T-helper 22 cell (primary cell): ENCODE data around the gene SOS1.
A peak's percentile ranks its signal among the peaks of the same experiment; 100 is the strongest.
"Not testable (repeated sequence)": the region's sequence is repeated elsewhere in the genome, so short reads cannot be mapped to it uniquely, and the experiment has no call there.

Experiments
- DNase-seq: peaks from one replicate; pipeline ENCODE4 v3.0.0-alpha.2; 2020; ENCODE audit warnings: low read depth

The SOS1 gene

DNA sequence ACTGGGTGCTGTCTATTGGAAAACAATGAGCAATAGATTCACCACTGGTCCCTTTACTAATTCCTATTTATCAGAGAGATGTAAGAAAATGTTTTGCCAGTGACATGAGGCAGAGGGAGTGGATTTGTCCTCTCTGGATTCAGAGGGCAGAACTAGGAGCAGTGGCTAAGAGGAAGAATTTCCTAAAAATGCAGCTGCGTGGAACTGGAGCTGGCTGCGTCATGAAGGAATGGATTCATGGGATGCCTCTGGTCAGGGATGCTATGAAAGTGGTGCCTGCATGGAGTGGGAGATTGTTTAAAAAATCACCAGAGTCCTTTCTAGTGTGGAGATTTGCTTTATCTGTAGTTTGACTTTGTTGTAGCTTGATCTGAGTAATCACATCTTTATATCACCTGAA lies 152.8 kb downstream of the SOS1 start:
- DNase-seq: no peak

- no peak for DNase-seq
These were observed 154.2 kb downstream of the SOS1 start for GRCh38 chr2:38966678-38967077.

DNA sequence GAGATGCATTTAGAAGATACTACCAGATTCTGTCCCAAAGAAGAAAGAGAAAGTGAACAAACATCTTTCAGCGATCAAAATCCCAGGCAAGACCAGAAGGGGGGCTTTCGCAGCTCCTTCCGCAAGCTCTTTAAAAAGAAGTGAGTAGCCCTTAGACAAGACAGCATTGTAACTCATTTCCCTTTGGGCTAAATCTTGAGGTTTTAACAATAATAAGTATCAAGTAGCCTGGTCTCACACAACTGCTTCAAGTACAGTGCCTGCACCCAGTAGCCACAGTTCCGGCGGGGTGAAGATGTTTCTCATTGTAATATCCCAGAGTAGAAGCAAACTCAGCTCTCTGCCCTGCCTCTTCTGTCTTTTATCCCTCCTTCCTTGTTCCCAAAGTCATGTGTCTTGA lies 154.8 kb downstream of the SOS1 start:
- DNase-seq: no peak

DNA sequence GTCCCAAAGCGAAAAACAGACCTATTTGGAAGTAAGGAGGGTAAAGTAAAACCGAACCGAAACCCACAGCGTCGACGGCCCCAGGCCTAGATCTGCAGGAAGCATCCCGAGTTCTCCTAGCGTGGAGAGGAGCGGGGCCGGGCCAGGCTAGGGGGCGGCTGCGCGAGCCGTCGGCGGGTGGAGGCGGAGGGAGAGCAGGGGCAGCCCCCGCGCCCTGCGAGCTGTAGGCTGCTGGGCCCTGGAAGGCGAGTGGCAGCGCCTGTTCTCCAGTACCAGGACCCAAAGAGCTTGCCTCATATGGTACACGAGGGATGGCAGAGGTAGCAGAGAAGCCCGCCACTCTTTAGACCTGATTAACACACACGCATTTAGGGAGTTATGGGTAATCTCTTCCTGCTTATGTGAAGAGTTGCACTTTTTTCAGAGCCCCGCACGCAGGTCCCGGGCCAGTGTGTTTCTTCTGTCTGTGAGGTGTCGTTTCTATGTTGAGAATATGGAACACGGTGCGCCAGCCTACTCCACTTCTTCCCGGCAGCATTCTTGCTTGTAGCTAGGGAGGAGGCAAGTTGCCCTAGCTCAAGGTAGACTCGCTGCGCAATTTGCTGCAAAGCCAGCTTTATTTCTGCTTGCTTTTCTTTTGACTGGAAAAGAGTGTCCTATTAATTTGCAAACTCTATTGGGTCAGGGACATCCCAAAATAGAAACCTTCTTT lies 160.1 kb downstream of the SOS1 start:
- no peak for DNase-seq

DNA sequence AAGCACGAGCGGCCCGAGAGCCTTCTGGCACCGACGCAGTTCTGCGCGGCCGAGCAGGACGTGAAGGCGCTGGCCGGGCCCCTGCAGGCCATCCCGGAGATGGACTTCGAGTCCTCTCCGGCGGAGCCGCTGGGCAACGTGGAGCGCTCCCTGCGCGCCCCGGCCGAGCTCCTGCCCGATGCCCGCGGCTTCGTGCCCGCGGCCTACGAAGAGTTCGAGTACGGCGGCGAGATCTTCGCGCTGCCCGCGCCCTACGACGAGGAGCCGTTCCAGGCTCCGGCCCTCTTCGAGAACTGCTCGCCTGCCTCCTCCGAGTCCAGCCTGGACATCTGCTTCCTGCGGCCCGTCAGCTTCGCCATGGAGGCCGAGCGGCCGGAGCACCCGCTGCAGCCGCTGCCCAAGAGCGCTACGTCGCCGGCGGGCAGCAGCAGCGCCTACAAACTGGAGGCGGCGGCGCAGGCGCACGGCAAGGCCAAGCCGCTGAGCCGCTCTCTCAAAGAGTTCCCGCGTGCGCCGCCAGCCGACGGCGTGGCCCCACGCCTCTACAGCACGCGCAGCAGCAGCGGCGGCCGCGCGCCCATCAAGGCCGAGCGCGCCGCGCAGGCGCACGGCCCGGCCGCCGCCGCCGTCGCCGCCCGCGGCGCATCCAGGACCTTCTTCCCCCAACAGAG lies 160.8 kb downstream of the SOS1 start:
- peak; percentile 29 for DNase-seq

GRCh38 chr2:38959466-38959865 lies 161.4 kb downstream of the SOS1 start:
- DNase-seq: no peak

DNA sequence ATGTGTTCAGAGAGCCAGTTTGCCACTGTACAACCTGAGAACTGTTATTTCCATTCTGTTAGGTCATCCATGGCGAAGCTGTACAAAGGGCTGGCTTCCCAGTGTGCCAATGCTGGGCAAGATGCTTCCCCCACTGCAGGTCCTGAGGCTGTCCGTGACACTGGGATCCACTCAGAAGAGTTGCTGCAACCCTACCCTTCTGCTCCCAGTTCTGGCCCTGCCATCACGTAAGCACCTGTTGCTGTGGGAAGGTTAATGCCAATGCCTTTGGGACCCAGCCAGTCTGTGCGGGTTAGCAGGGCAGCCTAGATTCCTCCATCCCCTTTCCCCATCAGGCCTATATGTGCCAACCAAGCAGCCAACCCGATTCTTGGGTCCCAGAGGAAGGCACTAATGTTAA lies 162.9 kb downstream of the SOS1 start:
- no peak for DNase-seq

GRCh38 chr2:38951766-38952165 lies 169.1 kb downstream of the SOS1 start:
- DNase-seq: no peak

- no peak for DNase-seq
These were observed 171.9 kb downstream of the SOS1 start for GRCh38 chr2:38948995-38949394.

DNA sequence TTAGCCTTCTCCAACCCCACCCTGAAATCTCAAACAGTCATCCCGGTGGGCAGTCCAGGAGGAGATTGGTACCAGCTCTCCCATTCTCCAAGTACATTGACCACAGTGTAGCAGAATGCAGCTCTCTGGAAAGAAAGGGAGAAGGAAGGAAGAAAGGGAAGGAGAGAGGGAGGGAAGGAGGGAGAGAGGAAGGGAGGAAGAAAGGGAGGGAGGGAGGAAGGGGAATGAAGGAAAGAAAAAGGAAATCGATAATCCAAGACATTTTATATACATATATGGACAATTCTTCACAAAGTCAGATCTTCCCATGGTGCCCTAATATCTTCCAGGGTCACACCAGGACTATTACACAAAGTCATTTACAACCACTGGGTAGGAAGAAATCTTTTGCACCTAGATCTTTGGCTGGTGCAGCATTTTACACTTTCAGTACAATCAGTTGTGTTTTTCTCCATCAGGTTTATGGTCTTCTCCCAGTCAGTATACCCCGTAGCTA lies 172.4 kb downstream of the SOS1 start:
- DNase-seq: no peak

GRCh38 chr2:38947241-38948239 lies 173.3 kb downstream of the SOS1 start:
- peak; percentile 15 for DNase-seq

DNA sequence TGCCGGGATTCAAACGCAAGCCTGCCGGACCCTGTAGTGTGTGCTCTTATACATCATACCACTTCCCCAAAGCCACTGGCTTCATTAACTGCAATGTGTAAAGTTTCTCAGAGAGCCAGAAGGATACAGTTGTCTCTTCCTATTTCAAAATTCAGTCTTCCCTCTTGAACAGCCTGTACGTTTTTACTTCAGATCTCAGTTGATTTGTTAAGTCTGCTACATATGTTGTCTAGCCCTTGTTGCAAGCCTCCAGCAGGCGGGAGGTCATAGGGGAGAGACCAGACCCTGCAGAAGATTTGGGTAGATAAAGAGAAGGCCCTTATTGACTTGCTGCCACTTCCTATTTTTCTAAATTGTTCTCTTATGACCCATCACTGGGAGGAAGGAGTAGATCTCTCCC lies 174.9 kb downstream of the SOS1 start:
- DNase-seq: no peak

DNA sequence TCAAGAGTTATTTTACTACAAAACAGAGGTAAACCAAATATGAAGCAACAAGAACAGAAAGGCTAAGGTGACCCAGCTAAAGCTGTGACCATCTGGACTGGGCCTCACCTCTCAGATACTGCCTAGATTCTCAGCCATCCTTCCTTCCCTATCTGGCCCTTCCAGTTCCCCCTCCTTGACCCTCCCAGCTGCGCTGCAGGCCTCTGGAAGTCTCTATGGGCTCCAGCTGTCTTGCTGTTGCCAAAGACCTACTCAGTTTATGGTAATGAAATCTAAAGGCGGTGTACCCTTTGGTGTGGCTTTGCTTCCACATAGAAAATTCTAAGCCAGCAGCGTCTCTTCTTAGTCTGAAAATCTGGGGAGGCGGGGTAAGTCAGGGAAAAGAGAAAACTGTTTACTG lies 175.5 kb downstream of the SOS1 start:
- DNase-seq: no peak

- no peak for DNase-seq
These were observed 177.1 kb downstream of the SOS1 start for GRCh38 chr2:38943784-38944183.

GRCh38 chr2:38940746-38941145 lies 180.1 kb downstream of the SOS1 start:
- DNase-seq: no peak

- no peak for DNase-seq
These were observed 183.3 kb downstream of the SOS1 start for GRCh38 chr2:38937548-38937947.

- DNase-seq: not testable (repeated sequence)
These were observed 184.3 kb downstream of the SOS1 start for GRCh38 chr2:38936516-38936915.

DNA sequence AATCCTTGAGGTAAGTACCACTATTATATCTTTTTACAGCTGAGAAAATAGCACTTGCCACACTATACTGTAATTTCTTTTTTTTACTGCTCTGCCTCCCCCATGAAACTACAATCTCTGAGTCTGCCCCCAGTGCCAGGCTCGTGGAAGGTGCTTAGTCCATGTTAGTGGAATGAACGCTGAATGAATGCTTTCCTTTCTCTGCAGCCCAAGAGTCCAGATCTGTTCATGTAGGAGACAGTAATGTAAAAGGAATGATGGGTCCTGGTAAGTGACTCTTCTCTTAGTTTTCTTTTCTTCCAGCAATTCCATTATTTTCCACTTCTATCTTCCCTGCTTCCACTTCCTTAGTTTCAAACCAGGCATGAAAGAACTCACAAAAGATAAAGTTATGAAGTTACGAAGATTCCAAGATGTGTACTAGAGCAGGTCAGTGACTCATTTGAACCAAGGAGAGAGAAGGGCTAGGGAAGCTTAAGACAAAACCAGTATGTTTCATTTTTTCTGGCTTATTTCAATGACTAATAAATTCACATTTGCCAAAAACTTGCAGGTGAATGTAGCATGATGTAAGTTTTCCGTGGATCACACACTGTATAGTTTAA lies 185.2 kb downstream of the SOS1 start:
- no peak for DNase-seq

DNA sequence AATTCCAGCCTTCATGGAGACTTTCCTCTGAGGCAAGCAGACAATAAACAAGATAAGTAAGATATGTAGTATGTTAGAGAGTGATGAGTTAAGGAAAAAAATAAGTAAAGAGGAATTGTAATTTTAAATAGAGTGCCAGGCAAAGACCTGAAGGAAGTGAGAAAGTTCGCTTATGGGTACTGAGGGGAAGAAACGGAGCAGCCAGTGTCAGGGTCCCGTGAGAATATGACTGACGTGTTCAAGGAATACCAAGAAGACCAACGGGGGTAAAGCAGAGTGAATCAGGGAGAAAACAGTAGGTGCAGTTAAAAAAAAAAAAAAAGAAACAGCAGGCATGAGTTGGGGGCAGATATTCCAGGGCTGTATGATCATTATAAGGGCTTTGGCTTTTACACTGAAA lies 186.1 kb downstream of the SOS1 start:
- no peak for DNase-seq

DNA sequence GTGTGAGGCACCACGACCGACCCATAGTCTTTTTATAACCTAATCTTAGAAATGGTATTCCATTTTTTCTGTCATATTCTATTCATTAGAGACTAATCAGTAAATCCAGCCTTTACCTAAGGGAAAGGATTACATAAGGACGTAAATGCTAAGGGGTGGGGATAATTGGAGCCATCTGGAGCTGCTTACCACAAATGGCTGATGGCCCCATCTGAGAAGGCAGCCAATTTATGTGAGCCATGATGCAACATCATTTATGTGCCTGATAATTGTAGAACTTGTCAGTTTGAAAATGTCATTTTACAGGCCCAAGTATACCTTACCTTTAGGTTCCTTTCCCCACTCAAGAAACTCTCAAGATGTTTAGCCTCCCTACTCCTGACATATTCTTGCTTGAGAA lies 187.2 kb downstream of the SOS1 start:
- DNase-seq: no peak

DNA sequence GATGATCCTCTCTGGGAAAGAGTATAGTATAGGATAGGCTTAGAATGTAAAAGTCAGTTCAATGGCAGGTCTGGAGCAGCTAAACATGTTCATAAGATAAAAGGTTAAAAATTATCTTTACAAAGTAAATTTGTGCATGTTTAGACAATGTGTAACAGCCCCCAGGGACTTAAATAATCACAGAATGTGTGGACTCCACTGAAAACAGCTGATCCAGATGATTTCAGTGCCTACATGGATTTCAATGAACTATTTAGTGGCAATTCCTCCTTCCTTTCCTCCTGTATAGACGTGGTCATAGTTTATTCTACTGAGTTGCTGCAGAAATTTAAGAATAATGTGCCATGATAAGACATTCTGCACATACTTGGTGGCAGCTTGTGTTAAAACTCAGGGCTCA lies 188.3 kb downstream of the SOS1 start:
- DNase-seq: no peak
